Astrocyte (in vitro differentiated cells and primary cell): ENCODE results near the gene LTC4S. TPM values are rescaled to one million over a fixed set of nuclear protein-coding genes. Genes with fewer than 3 reads are reported as not detected.
A peak's percentile ranks its signal among the peaks of the same experiment; 100 is the strongest.

Experiments used
- DNase-seq: peaks from one replicate; pipeline ENCODE4 v3.0.0-alpha.2; 2010; ENCODE audit warnings: low read depth
- FAIRE-seq: peaks from 2 replicates; lab custom pipeline; 2011; peaks lifted over from hg19 to GRCh38; lab: Jason Lieb, UNC
- H2AFZ ChIP-seq: 2 replicates; pipeline ENCODE4 v1.6.0; 2012; ENCODE audit warnings: low read depth, low read length, inconsistent platforms
- H3K27ac ChIP-seq: 2 replicates; pipeline ENCODE4 v1.5.1; 2011; ENCODE audit warnings: low read depth, low read length, inconsistent platforms
- H3K27me3 ChIP-seq: 2 replicates; pipeline ENCODE4 v1.6.0; 2011; ENCODE audit warnings: low read length, inconsistent platforms; ENCODE audit not compliant: insufficient read depth
- H3K36me3 ChIP-seq: 2 replicates; pipeline ENCODE4 v1.5.1; 2011; ENCODE audit warnings: low read length, inconsistent platforms; ENCODE audit not compliant: insufficient read depth
- H3K4me1 ChIP-seq: 2 replicates; pipeline ENCODE4 v1.5.1; 2011; ENCODE audit warnings: low read length, inconsistent platforms; ENCODE audit not compliant: insufficient read depth
- H3K4me2 ChIP-seq: 2 replicates; pipeline ENCODE4 v1.6.0; 2012; ENCODE audit warnings: low read length, inconsistent platforms
- H3K4me3 ChIP-seq: 2 replicates; pipeline ENCODE4 v1.5.1; 2011; ENCODE audit warnings: low read depth, mild to moderate bottlenecking, low read length, inconsistent platforms; ENCODE audit not compliant: insufficient read depth
- H3K79me2 ChIP-seq: 2 replicates; pipeline ENCODE4 v1.6.0; 2012; ENCODE audit warnings: mild to moderate bottlenecking, low read length, inconsistent platforms; ENCODE audit not compliant: insufficient read depth
- H3K9ac ChIP-seq: 2 replicates; pipeline ENCODE4 v1.6.0; 2012; ENCODE audit warnings: mild to moderate bottlenecking, low read length, inconsistent platforms
- H3K9me3 ChIP-seq: 2 replicates; pipeline ENCODE4 v1.5.1; 2012; ENCODE audit warnings: low read depth, mild to moderate bottlenecking, low read length, inconsistent platforms; ENCODE audit not compliant: insufficient read depth
- H4K20me1 ChIP-seq: 2 replicates; pipeline ENCODE4 v1.6.0; 2012; ENCODE audit warnings: low read length, inconsistent platforms; ENCODE audit not compliant: insufficient read depth
- H3K27ac Mint-ChIP-seq: one replicate; pipeline ENCODE4 v1.8.0; 2021; ENCODE audit warnings: mild to moderate bottlenecking, mixed read lengths; ENCODE audit not compliant: unreplicated experiment
- H3K27me3 Mint-ChIP-seq: one replicate; pipeline ENCODE4 v1.8.0; 2021; ENCODE audit warnings: low read depth, mixed read lengths; ENCODE audit not compliant: unreplicated experiment
- H3K36me3 Mint-ChIP-seq: one replicate; pipeline ENCODE4 v1.8.0; 2021; ENCODE audit warnings: low read depth, mixed read lengths; ENCODE audit not compliant: unreplicated experiment
- H3K4me1 Mint-ChIP-seq: one replicate; pipeline ENCODE4 v1.8.0; 2021; ENCODE audit warnings: low read depth, mixed read lengths; ENCODE audit not compliant: unreplicated experiment
- H3K4me3 Mint-ChIP-seq: one replicate; pipeline ENCODE4 v1.8.0; 2021; ENCODE audit warnings: mild to moderate bottlenecking, moderate library complexity, mixed read lengths; ENCODE audit not compliant: unreplicated experiment
- H3K9me3 Mint-ChIP-seq: one replicate; pipeline ENCODE4 v1.8.0; 2021; ENCODE audit warnings: mild to moderate bottlenecking, mixed read lengths; ENCODE audit not compliant: unreplicated experiment
- EZH2 ChIP-seq: IDR thresholded peaks from 2 replicates; pipeline ENCODE4 v1.6.1; 2012; ENCODE audit warnings: mild to moderate bottlenecking, low read length, inconsistent platforms; ENCODE audit not compliant: insufficient read depth
- total RNA-seq: library from RNA; stranded (reverse); gene quantifications from 2 replicates; pipeline ENCODE4 v1.2.1, GENCODE V29; 2021
- TF ChIP-seq, protein P1 (sequence below): IDR thresholded peaks from 2 replicates; pipeline ENCODE4 v1.5.1; 2011; ENCODE audit warnings: low read depth, mild to moderate bottlenecking, inconsistent platforms, low read length, moderate library complexity; ENCODE audit not compliant: insufficient read depth

Gene LTC4S
- total RNA-seq, 1 donor from 2014 or later = 1.3 TPM

DNA sequence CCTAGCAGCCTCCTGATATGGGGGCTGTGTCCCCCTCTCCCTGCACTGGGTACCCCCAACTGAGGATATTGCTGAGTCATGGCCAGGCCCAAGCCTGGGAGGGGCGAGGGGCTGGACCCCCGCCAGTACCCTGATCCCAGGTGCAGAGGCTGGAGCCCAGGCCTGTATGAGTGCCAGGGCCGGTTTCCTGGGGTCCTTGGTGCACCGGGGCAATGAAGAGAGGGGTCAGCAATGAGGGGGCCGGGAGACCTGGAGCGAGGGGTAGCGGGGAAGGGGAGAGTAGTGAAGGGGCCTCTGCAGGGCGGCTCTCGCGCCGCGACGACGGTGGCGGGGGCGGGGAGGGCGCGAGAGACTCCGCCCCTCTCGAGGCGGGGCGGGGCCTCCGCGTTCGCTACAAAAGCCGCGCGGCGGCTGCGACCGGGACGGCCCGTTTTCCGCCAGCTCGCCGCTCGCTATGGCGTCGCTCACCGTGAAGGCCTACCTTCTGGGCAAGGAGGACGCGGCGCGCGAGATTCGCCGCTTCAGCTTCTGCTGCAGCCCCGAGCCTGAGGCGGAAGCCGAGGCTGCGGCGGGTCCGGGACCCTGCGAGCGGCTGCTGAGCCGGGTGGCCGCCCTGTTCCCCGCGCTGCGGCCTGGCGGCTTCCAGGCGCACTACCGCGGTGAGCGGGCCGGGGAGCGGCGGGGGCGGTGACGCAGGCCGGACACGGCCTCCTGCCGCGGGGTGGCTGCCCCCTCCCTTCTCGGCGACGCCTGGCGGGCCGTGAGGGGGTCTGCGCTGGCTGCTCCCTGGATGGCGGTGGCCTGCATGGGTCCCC, 26.9 kb downstream of the LTC4S start, which contains the start of gene SQSTM1:
Gene SQSTM1, plus strand, starts transcription at position 423 of the 815 bp plus-strand sequence. Its CDS starts 32 bp downstream, at position 455.
- FAIRE-seq = no peak
- H3K9me3 Mint-ChIP-seq = no peaks in the 10 kb centered on the region
- peak; percentile 50 for DNase-seq
- H3K27ac Mint-ChIP-seq = peak within 1 kb of the TSS; percentile 96
- H3K4me1 ChIP-seq = peaks cover 48% of the 10 kb centered on the region
- H4K20me1 ChIP-seq = peaks cover 49% of the 10 kb centered on the region
- peaks cover 59% of the 10 kb centered on the region for H3K79me2 ChIP-seq
- peak within 1 kb of the TSS; percentile 74 for H3K4me3 ChIP-seq
- H3K27me3 ChIP-seq = no peaks in the 10 kb centered on the region
- peak within 1 kb of the TSS; percentile 71 for H2AFZ ChIP-seq
- peak within 1 kb of the TSS; percentile 84 for H3K4me2 ChIP-seq
- H3K9me3 ChIP-seq = no peaks in the 10 kb centered on the region
- TF ChIP-seq EZH2 = no peak
- TF ChIP-seq, protein P1, sequence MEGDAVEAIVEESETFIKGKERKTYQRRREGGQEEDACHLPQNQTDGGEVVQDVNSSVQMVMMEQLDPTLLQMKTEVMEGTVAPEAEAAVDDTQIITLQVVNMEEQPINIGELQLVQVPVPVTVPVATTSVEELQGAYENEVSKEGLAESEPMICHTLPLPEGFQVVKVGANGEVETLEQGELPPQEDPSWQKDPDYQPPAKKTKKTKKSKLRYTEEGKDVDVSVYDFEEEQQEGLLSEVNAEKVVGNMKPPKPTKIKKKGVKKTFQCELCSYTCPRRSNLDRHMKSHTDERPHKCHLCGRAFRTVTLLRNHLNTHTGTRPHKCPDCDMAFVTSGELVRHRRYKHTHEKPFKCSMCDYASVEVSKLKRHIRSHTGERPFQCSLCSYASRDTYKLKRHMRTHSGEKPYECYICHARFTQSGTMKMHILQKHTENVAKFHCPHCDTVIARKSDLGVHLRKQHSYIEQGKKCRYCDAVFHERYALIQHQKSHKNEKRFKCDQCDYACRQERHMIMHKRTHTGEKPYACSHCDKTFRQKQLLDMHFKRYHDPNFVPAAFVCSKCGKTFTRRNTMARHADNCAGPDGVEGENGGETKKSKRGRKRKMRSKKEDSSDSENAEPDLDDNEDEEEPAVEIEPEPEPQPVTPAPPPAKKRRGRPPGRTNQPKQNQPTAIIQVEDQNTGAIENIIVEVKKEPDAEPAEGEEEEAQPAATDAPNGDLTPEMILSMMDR = no peak
- peak within 1 kb of the TSS; percentile 92 for H3K4me3 Mint-ChIP-seq
- peak within 1 kb of the TSS; percentile 96 for H3K27ac ChIP-seq
- H3K27me3 Mint-ChIP-seq = no peaks in the 10 kb centered on the region
- peaks cover 18% of the 10 kb centered on the region for H3K36me3 Mint-ChIP-seq
- peaks cover 19% of the 10 kb centered on the region for H3K36me3 ChIP-seq
- H3K4me1 Mint-ChIP-seq = peaks cover 28% of the 10 kb centered on the region
- peak within 1 kb of the TSS; percentile 97 for H3K9ac ChIP-seq

DNA sequence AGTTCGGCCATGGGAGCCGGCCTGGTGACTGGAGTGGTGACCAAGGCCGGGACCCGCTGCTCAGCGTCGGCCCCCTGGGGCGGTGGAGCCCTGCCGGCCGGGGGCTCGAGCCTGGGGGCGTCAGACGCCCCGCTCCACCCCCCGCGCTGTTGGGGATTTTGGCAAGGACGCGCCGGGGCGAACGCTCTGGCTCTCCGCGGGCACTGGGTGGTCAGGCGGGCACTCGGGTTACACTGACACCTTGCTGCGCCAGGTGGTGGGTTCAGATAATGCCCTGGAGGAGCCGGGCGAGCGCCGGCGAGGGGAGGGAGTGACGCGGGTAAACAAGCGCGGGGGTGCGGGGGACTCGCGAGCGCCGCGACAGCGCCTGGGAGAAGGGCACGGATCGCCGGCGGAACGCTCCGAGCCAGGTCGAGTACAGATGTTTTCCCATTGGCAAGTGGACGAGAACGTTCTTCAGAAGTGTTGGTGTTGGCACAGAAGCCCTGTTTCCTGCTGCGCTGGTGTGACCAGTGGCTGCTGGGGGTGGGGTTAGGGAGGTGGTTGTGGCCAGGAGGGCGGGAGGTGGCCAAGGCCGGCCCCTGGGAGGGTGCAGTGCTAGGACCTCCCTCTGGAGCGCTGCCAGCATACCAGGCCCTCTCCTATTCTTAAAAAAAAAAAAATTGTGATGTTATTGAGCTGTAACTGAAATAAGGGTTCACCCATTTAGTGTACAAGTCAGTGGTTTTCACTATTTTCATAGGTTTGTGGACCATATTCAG, 27.7 kb downstream of the LTC4S start:
- peak overlapping the region; percentile 84 for H3K4me2 ChIP-seq
- peak overlapping the region; percentile 74 for H3K4me3 ChIP-seq
- peaks cover 22% of the 10 kb centered on the region for H3K36me3 ChIP-seq
- peak overlapping the region; percentile 97 for H3K9ac ChIP-seq
- H3K36me3 Mint-ChIP-seq = peaks cover 14% of the 10 kb centered on the region
- peak; percentile 90 for DNase-seq
- no peaks in the 10 kb centered on the region for H3K9me3 ChIP-seq
- H3K4me1 Mint-ChIP-seq = peaks cover 28% of the 10 kb centered on the region
- H3K27me3 Mint-ChIP-seq = no peaks in the 10 kb centered on the region
- H2AFZ ChIP-seq = no peak overlapping the region
- peaks cover 57% of the 10 kb centered on the region for H4K20me1 ChIP-seq
- peak overlapping the region; percentile 96 for H3K27ac ChIP-seq
- no peak for FAIRE-seq
- H3K27ac Mint-ChIP-seq = peak overlapping the region; percentile 96
- peaks cover 47% of the 10 kb centered on the region for H3K4me1 ChIP-seq
- H3K79me2 ChIP-seq = peaks cover 62% of the 10 kb centered on the region
- no peaks in the 10 kb centered on the region for H3K9me3 Mint-ChIP-seq
- no peak for TF ChIP-seq EZH2
- TF ChIP-seq, protein P1 = no peak
- no peaks in the 10 kb centered on the region for H3K27me3 ChIP-seq
- peak overlapping the region; percentile 92 for H3K4me3 Mint-ChIP-seq
